OCI-LY7 (cell line): ENCODE measurements around the gene ABCB11. TPM values are rescaled to one million over a fixed set of nuclear protein-coding genes. Genes with fewer than 3 reads are reported as not detected.

ENCODE experiments used
- BruUV-seq: library from RNA; stranded (reverse); fragments of 400-500 nt; replicated peaks from 2 replicates; lab custom pipeline; 2021; lab: Mats Ljungman, UMichigan
- CTCF ChIA-PET: fragments of 300-600 bp; sonication (Branson Sonifier 250); formaldehyde crosslinking; loops from one replicate; lab custom pipeline; 2022; ENCODE audit warnings: antibody characterized with exemption; ENCODE audit not compliant: unreplicated experiment; lab: Charles Lee
- POLR2A ChIA-PET: fragments of 300-600 bp; sonication (Branson Sonifier 250); formaldehyde crosslinking; loops from one replicate; lab custom pipeline; 2022; ENCODE audit warnings: antibody characterized with exemption; lab: Charles Lee
- DNase-seq: peaks from one replicate; pipeline ENCODE4 v3.0.0-alpha.2; 2015; ENCODE audit warnings: low spot score
- H2AFZ ChIP-seq: fragments of 200-600 bp; sonication (generic), shearing (Covaris generic); 2 replicates; pipeline ENCODE4 v1.6.1; 2014; ENCODE audit warnings: mild to moderate bottlenecking, antibody characterized with exemption, low read length, moderate library complexity
- H3K27ac ChIP-seq: fragments of 200-600 bp; sonication (generic); 2 replicates; pipeline ENCODE4 v1.5.1; 2014; ENCODE audit warnings: mixed run types, low read depth, mild to moderate bottlenecking, moderate library complexity, low read length, inconsistent platforms; ENCODE audit not compliant: poor library complexity, severe bottlenecking
- H3K36me3 ChIP-seq: fragments of 200-600 bp; sonication (generic); 2 replicates; pipeline ENCODE4 v1.6.1; 2014; ENCODE audit warnings: mild to moderate bottlenecking, antibody characterized with exemption, low read length, moderate library complexity, mixed read lengths; ENCODE audit not compliant: insufficient read depth
- H3K4me1 ChIP-seq: fragments of 200-600 bp; sonication (generic); 2 replicates; pipeline ENCODE4 v1.5.1; 2014; ENCODE audit warnings: mild to moderate bottlenecking, low read length; ENCODE audit not compliant: insufficient read depth, poor library complexity, severe bottlenecking
- H3K4me2 ChIP-seq: fragments of 200-600 bp; sonication (generic); 2 replicates; pipeline ENCODE4 v1.6.1; 2014; ENCODE audit warnings: mild to moderate bottlenecking, low read length
- H3K4me3 ChIP-seq: fragments of 200-600 bp; sonication (generic); 2 replicates; pipeline ENCODE4 v1.5.1; 2014; ENCODE audit warnings: mild to moderate bottlenecking, low read depth, low read length; ENCODE audit not compliant: poor library complexity, severe bottlenecking
- H3K79me2 ChIP-seq: fragments of 200-600 bp; sonication (generic); 2 replicates; pipeline ENCODE4 v1.6.1; 2016; ENCODE audit warnings: low read depth, mild to moderate bottlenecking, low read length, moderate library complexity, mixed read lengths; ENCODE audit not compliant: insufficient read depth
- H3K9me2 ChIP-seq: fragments of 200-600 bp; sonication (generic); 2 replicates; pipeline ENCODE4 v1.6.1; 2016; ENCODE audit warnings: mild to moderate bottlenecking, low read length, mixed read lengths; ENCODE audit not compliant: insufficient read depth
- H3K9me3 ChIP-seq: fragments of 200-600 bp; sonication (generic); 2 replicates; pipeline ENCODE4 v1.6.1; 2014; ENCODE audit warnings: mild to moderate bottlenecking, mixed run types, low read length, mixed read lengths
- H4K20me1 ChIP-seq: fragments of 200-600 bp; sonication (generic); 2 replicates; pipeline ENCODE4 v1.6.1; 2014; ENCODE audit warnings: mild to moderate bottlenecking, antibody characterized with exemption, low read length, moderate library complexity, mixed read lengths; ENCODE audit not compliant: insufficient read depth
- EZH2phosphoT487 ChIP-seq: fragments of 200-600 bp; sonication (generic); IDR thresholded peaks from 2 replicates; pipeline ENCODE4 v1.6.1; 2018; ENCODE audit warnings: low read depth, borderline replicate concordance, mild to moderate bottlenecking, mixed run types, antibody characterized with exemption, low read length, moderate library complexity, mixed read lengths
- intact Hi-C: fragments of 100-400 bp; cut with micrococcal nuclease; formaldehyde crosslinking; loops from one replicate; pipeline ENCODE4 v1.10.0; 2022; ENCODE audit not compliant: unreplicated experiment
- total RNA-seq, 2 experiments: library from RNA; depleted of rRNA in 1 of 2; stranded (reverse); fragments of >200 nt in 1 of 2; shearing (Covaris generic) in 1 of 2; gene quantifications; 2 replicates each; pipeline ENCODE4 v1.2.3, GENCODE V29; 2014 to 2022
- TF ChIP-seq, protein P1 (sequence below): fragments of 200-600 bp; sonication (generic); conservative IDR thresholded peaks from 2 replicates; pipeline ENCODE4 v1.5.1; 2014; ENCODE audit warnings: mild to moderate bottlenecking, antibody characterized with exemption, low read length, moderate library complexity, mixed read lengths

ABCB11 gene
- total RNA-seq, 2 experiments from 2014 or later = 0.04 TPM; not detected in 1

DNA sequence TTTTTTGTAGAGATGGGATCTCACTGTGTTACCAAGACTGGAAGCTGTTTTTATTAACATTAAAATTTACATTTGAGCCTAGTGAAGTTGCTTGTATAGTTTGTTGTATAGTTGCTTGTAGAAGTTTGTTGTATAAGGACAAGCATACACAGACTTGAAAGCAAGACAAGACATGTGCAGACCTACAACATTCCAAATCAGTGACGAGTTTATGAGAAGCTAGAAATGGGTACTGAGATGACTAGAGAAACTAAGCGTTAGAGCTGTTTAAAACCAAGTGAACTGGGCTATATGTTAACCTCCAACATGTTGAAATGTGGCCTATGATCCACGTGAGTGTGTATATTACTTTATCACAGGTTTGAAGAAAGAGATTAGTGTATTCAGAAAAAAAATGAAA, 39.1 kb downstream of the ABCB11 start:
- Histone ChIP-seq H3K36me3 (no peaks in the 10 kb centered on the region), H3K9me2 (no peaks in the 10 kb centered on the region), H2AFZ (no peak overlapping the region), H3K4me3 (no peak overlapping the region), H3K79me2 (no peaks in the 10 kb centered on the region), H3K4me2 (no peak overlapping the region), H4K20me1 (no peaks in the 10 kb centered on the region), H3K9me3 (no peaks in the 10 kb centered on the region), H3K4me1 (no peaks in the 10 kb centered on the region), H3K27ac (no peak overlapping the region)
- BruUV-seq = no TSS peak
- DNase-seq = no peak
- CTCF ChIA-PET = no interaction called here
- POLR2A ChIA-PET = interaction anchor here (0.6 to 1.2 kb wide), 6 partner anchors 8 to 1388 kb away, joined by 3 to 6 read pairs (median 3); no protein-coding TSS in a partner anchor
- no peak for TF ChIP-seq EZH2phosphoT487
- TF ChIP-seq, protein P1, sequence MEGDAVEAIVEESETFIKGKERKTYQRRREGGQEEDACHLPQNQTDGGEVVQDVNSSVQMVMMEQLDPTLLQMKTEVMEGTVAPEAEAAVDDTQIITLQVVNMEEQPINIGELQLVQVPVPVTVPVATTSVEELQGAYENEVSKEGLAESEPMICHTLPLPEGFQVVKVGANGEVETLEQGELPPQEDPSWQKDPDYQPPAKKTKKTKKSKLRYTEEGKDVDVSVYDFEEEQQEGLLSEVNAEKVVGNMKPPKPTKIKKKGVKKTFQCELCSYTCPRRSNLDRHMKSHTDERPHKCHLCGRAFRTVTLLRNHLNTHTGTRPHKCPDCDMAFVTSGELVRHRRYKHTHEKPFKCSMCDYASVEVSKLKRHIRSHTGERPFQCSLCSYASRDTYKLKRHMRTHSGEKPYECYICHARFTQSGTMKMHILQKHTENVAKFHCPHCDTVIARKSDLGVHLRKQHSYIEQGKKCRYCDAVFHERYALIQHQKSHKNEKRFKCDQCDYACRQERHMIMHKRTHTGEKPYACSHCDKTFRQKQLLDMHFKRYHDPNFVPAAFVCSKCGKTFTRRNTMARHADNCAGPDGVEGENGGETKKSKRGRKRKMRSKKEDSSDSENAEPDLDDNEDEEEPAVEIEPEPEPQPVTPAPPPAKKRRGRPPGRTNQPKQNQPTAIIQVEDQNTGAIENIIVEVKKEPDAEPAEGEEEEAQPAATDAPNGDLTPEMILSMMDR = no peak
- intact Hi-C loops = no loop called here

DNA sequence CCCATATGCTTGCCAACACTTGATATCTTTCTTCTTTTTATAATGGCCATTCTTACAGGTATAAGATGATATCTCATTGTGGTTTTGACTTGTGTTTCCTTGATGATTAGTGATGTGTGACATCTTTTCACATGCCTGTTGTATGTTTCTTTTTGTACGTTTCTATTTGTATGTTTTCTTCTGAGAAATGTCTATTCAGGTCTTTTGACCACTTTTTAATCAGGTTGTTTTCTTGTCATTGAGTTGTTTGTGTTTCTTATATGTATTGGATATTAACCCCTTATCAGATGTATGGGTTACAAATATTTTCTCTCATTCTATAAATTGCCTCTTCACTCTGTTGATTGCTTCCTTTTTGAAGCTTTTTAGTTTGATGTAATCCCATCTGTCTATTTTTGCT, 42.4 kb downstream of the ABCB11 start:
- H3K4me1 ChIP-seq = no peaks in the 10 kb centered on the region
- H3K9me2 ChIP-seq = no peaks in the 10 kb centered on the region
- no peak overlapping the region for H3K4me3 ChIP-seq
- H3K9me3 ChIP-seq = no peaks in the 10 kb centered on the region
- H2AFZ ChIP-seq = no peak overlapping the region
- H3K36me3 ChIP-seq = no peaks in the 10 kb centered on the region
- H3K27ac ChIP-seq = no peak overlapping the region
- intact Hi-C loops = no loop called here
- DNase-seq = no peak
- no peaks in the 10 kb centered on the region for H3K79me2 ChIP-seq
- TF ChIP-seq, protein P1 = no peak
- no peak for TF ChIP-seq EZH2phosphoT487
- no peaks in the 10 kb centered on the region for H4K20me1 ChIP-seq
- BruUV-seq = no TSS peak
- no peak overlapping the region for H3K4me2 ChIP-seq
- POLR2A ChIA-PET = no interaction called here
- CTCF ChIA-PET = no interaction called here

DNA sequence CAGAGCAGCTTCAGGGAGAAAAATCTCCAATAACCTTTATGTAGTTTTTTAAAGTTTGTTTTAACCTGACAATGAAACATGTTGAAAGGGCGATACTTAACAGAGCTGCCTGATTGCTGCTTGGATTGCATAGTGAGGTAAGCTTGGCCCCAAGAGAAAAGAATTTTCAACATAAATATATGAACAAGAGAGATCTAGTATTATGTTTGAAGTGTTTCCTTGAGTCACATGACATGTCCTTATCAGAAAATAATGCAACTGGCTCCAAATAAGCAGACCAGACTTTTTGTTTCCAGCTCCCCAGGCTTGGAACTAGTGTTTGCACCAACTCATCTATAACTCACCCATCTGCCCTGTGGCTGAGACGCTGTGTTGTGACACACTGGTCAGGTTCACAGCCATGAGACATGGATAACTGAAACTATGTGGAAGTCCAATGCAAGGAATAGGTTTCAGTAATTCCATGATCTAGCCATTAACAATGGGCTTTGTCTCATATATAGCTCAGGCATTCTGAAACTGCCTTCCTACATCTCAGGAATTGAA, 44.7 kb downstream of the ABCB11 start:
- CTCF ChIA-PET = no interaction called here

More for the DNA sequence above, 44.7 kb downstream of the ABCB11 start:
- intact Hi-C loops = no loop called here
- no peaks in the 10 kb centered on the region for H3K9me2 ChIP-seq
- H3K79me2 ChIP-seq = no peaks in the 10 kb centered on the region
- H3K27ac ChIP-seq = no peak overlapping the region
- H3K4me2 ChIP-seq = no peak overlapping the region
- no TSS peak for BruUV-seq
- H3K9me3 ChIP-seq = no peaks in the 10 kb centered on the region
- H4K20me1 ChIP-seq = no peaks in the 10 kb centered on the region
- no peaks in the 10 kb centered on the region for H3K4me1 ChIP-seq
- TF ChIP-seq, protein P1 = no peak
- TF ChIP-seq EZH2phosphoT487 = no peak
- POLR2A ChIA-PET = interaction anchor here (0.6 to 1.0 kb wide), 3 partner anchors 9 to 44 kb away, joined by 3 to 6 read pairs (median 4); no protein-coding TSS in a partner anchor
- H3K4me3 ChIP-seq = no peak overlapping the region
- no peak for DNase-seq
- no peak overlapping the region for H2AFZ ChIP-seq
- H3K36me3 ChIP-seq = no peaks in the 10 kb centered on the region
